GM12892 (cell line): Measurements from ENCODE around the gene PIPOX.

Experiments used
- DNase-seq: peaks from one replicate; pipeline ENCODE4 v3.0.0; 2011; ENCODE audit not compliant: insufficient read length
- FAIRE-seq: peaks from 2 replicates; lab custom pipeline; 2011; peaks lifted over from hg19 to GRCh38; lab: Jason Lieb, UNC
- POLR2A ChIP-seq: IDR thresholded peaks from 2 replicates; pipeline ENCODE4 v1.6.1; 2011; ENCODE audit warnings: low read depth, low read length, control low read depth
- POLR2AphosphoS5 ChIP-seq: IDR thresholded peaks from 2 replicates; pipeline ENCODE4 v1.6.1; 2011; ENCODE audit warnings: low read depth, low read length, control low read depth
- TAF1 ChIP-seq: IDR thresholded peaks from 2 replicates; pipeline ENCODE4 v1.6.1; 2011; ENCODE audit warnings: low read depth, mild to moderate bottlenecking, control low read depth, low read length, borderline replicate concordance

Gene PIPOX

DNA sequence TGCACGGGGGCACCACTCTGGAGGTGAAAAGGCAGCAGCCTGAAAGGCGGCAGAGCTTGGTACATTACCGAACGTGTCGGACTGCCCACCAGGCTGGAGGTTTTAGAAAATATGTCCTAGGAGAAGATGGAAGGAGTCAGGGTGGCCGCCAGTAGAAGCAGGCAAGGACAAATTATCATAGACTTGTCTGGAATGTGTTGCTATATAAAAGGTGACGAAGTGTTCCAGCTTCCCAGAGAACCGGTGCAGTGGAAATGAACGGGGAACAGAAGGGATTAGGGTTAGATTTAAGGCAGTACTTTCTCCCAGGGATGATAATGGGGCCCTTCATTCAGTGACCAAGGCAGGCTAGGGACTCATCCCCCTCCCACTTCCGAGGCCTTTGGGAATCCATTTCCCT is 27.4 kb downstream of the PIPOX start:
- no peak for TF ChIP-seq POLR2A
- no peak for TF ChIP-seq POLR2AphosphoS5
- TF ChIP-seq TAF1, result no peak
- no peak for FAIRE-seq
- DNase-seq, result no peak

- FAIRE-seq (no peak), DNase-seq (no peak)
- TF ChIP-seq POLR2A (no peak), TAF1 (no peak), POLR2AphosphoS5 (no peak)
These were observed 27.8 kb downstream of the PIPOX start for GRCh38 chr17:29070781-29071180.

DNA sequence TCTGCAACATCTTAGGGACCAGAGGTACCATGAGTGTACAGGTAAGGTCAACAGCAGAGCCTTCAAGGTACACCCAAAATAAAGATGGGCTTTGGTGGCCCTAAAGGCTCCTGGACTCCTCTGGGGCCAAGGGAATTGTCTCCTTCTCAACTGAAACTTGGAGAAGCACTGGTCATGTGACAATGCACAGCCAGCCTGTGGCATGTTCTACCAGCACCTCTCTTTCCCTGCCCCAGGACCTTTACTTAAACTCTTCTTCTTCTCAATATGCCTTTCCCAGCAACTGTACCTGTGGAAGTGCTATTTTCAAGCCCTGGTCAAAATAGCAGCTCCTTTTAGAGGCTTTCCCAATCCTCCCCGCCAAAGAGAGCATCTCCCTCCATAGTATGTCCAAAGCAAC is 28.4 kb downstream of the PIPOX start:
- DNase-seq, result no peak

GRCh38 chr17:29073045-29073444 is 30.1 kb downstream of the PIPOX start:
- FAIRE-seq, result no peak
- no peak for TF ChIP-seq POLR2AphosphoS5
- TF ChIP-seq TAF1, result no peak
- no peak for TF ChIP-seq POLR2A
- DNase-seq, result no peak

More for the DNA sequence above, 28.4 kb downstream of the PIPOX start:
- TF ChIP-seq POLR2A, result no peak
- no peak for TF ChIP-seq TAF1
- no peak for TF ChIP-seq POLR2AphosphoS5
- no peak for FAIRE-seq

GRCh38 chr17:29073520-29073919 is 30.6 kb downstream of the PIPOX start:
- no peak for FAIRE-seq
- no peak for DNase-seq
- TF ChIP-seq POLR2AphosphoS5 (no peak), TAF1 (no peak)

DNA sequence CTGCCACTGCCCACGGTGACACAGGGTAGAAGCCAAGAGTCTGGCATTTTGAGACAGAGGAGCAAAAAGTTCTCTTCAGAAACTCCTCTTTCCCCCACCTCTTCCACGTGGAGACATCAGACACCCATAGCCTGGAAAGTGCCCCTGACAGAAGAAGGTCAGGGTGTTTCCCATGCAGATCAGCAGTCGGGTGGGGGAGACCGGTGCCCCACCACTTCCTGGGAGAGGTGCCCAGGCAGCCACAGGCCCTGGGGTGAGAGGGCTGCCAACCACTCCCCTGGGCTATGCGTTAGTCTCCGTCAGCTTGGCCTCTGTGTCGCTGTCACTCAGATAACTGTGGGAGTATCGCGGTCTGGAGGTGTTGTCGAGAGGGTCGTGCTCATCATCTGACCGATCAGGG is 31.5 kb downstream of the PIPOX start:
- TF ChIP-seq POLR2AphosphoS5, result no peak
- TF ChIP-seq POLR2A, result no peak
- no peak for TF ChIP-seq TAF1
- FAIRE-seq (no peak), DNase-seq (no peak)

GRCh38 chr17:29076087-29076486 is 33.1 kb downstream of the PIPOX start:
- no peak for FAIRE-seq
- TF ChIP-seq POLR2AphosphoS5 (no peak), TAF1 (no peak), POLR2A (no peak)
- DNase-seq, result no peak

DNA sequence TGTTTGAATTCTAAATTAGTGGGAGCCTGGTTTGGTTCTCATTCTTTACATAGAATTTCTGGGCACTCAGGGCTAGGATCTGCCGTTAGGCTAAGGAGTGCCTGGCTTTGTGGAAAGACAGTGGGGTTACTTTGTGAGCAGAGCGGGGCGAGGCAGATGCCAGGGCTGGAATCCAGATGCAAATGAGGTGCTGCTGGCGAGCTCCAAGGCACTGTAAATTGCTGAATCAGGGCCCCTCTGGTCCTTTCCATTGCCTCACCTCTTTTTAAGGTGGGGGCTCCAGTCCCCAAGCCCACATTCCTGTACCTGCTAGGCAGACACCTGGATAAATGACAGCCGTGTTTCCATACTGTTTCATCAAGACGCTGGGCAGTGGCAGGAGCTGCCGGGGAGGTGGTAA is 33.8 kb downstream of the PIPOX start:
- FAIRE-seq (no peak), DNase-seq (no peak)
- TF ChIP-seq TAF1 (no peak), POLR2AphosphoS5 (no peak), POLR2A (no peak)

- TF ChIP-seq POLR2A (no peak), TAF1 (no peak), POLR2AphosphoS5 (no peak)
- DNase-seq (no peak), FAIRE-seq (no peak)
These were observed 34.4 kb downstream of the PIPOX start for GRCh38 chr17:29077320-29077719.

GRCh38 chr17:29078183-29079045 is 35.5 kb downstream of the PIPOX start:
- TF ChIP-seq POLR2AphosphoS5, result no peak
- no peak for TF ChIP-seq TAF1
- TF ChIP-seq POLR2A, result no peak
- DNase-seq, result no peak
- FAIRE-seq, result no peak

- DNase-seq, result no peak
- TF ChIP-seq POLR2A (no peak), TAF1 (no peak), POLR2AphosphoS5 (no peak)
- no peak for FAIRE-seq
These were observed 36.5 kb downstream of the PIPOX start for GRCh38 chr17:29079433-29079832.

DNA sequence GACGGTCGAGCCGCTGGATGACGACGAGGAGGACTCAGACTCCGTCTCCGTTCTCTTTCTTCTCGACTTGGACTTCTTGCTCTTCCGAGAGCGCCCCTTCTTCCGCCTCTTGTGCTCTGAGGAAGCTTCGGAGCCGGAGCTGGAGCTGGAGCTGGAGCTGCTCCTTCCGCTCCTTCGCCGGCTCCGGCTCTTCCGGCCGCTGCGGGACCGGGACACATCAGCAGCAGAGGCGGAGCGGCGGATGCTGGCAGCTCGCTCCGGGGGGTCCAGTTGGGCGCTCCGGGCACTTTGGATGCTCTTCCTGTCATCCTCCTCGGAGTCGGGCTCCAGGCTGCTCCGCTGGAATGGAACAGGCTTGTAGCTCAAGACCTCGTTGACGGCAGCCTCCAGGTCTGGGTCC is 36.9 kb downstream of the PIPOX start:
- FAIRE-seq (no peak), DNase-seq (no peak)
- TF ChIP-seq TAF1 (no peak), POLR2AphosphoS5 (no peak), POLR2A (no peak)

DNA sequence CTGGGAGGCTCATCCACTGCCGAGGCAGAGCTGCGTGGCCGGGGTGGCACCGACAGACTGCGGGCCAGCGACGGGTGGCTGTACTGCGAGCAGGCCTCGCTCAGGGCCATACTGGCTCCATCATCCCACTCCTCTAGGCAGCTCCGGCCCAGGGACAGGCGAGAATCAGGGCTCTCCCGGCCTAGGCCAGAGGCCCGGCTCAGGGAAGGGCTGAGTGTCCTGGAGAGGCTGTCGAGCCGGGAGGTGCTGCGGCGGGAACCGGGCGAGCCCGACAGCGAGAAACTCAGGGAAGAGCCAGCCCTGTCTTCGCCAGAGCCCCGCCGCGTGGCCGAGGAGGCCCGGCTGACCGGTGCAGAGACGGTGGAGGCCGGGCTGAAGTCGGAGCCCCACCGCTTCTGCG is 37.4 kb downstream of the PIPOX start:
- TF ChIP-seq POLR2A, result no peak
- no peak for FAIRE-seq
- DNase-seq, result no peak
